Loucy (cell line): ENCODE results near the gene SPOPL.

ENCODE experiments used
- EZH2phosphoT487 ChIP-seq: fragments of 200-600 bp; IDR thresholded peaks from 2 replicates; pipeline ENCODE4 v1.6.1; 2018; ENCODE audit warnings: antibody characterized with exemption, mild to moderate bottlenecking, moderate library complexity, borderline replicate concordance
- TF ChIP-seq, protein P1 (sequence below): fragments of 200-600 bp; sonication (generic); conservative IDR thresholded peaks from 2 replicates; pipeline ENCODE4 v1.5.1; 2014; ENCODE audit warnings: mild to moderate bottlenecking, antibody characterized with exemption, low read length

- TF ChIP-seq, protein P1, sequence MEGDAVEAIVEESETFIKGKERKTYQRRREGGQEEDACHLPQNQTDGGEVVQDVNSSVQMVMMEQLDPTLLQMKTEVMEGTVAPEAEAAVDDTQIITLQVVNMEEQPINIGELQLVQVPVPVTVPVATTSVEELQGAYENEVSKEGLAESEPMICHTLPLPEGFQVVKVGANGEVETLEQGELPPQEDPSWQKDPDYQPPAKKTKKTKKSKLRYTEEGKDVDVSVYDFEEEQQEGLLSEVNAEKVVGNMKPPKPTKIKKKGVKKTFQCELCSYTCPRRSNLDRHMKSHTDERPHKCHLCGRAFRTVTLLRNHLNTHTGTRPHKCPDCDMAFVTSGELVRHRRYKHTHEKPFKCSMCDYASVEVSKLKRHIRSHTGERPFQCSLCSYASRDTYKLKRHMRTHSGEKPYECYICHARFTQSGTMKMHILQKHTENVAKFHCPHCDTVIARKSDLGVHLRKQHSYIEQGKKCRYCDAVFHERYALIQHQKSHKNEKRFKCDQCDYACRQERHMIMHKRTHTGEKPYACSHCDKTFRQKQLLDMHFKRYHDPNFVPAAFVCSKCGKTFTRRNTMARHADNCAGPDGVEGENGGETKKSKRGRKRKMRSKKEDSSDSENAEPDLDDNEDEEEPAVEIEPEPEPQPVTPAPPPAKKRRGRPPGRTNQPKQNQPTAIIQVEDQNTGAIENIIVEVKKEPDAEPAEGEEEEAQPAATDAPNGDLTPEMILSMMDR: no peak
- TF ChIP-seq EZH2phosphoT487: no peak
Observed at GRCh38 chr2:138531913-138532312, 30.3 kb downstream of the SPOPL start.
